NCI-H1417 (cell line): Measurements from ENCODE around the gene C9orf85.
"Not testable (repeated sequence)": the region's sequence is repeated elsewhere in the genome, so short reads cannot be mapped to it uniquely, and the experiment has no call there.

ENCODE experiments used
- DNase-seq, 3 experiments: peaks; one replicate each; lab custom pipeline; 2025; lab: John Stamatoyannopoulos, UW

The C9orf85 gene

GRCh38 chr9:71941998-71942567 is 30.6 kb downstream of the C9orf85 start:
- no peak for DNase-seq

GRCh38 chr9:71944754-71945375 is 33.4 kb downstream of the C9orf85 start:
- DNase-seq: no peak

- DNase-seq: not testable (repeated sequence)
Observed at GRCh38 chr9:71954652-71955051, 43.2 kb downstream of the C9orf85 start.

GRCh38 chr9:71955300-71955915 is 44.0 kb downstream of the C9orf85 start:
- no peak for DNase-seq

- no peak for DNase-seq
Observed at GRCh38 chr9:71962328-71962727, 50.9 kb downstream of the C9orf85 start.

GRCh38 chr9:71963471-71963996 is 52.1 kb downstream of the C9orf85 start:
- not testable (repeated sequence) for DNase-seq

GRCh38 chr9:71965403-71965802 is 54.0 kb downstream of the C9orf85 start:
- DNase-seq: no peak

GRCh38 chr9:71966601-71967000 is 55.2 kb downstream of the C9orf85 start:
- DNase-seq: no peak

GRCh38 chr9:71968541-71969090 is 57.2 kb downstream of the C9orf85 start:
- DNase-seq: no peak

- no peak for DNase-seq
Observed at GRCh38 chr9:71975833-71976232, 64.4 kb downstream of the C9orf85 start.

- no peak for DNase-seq
Observed at GRCh38 chr9:71977003-71977402, 65.6 kb downstream of the C9orf85 start.

GRCh38 chr9:71980266-71981190 is 69.1 kb downstream of the C9orf85 start:
- DNase-seq: peak in 1 of 3 experiments; percentile 54

- DNase-seq: no peak
Observed at GRCh38 chr9:71981944-71982343, 70.5 kb downstream of the C9orf85 start.

GRCh38 chr9:71984403-71984802 is 73.0 kb downstream of the C9orf85 start:
- DNase-seq: no peak

GRCh38 chr9:71984831-71985281 is 73.4 kb downstream of the C9orf85 start:
- DNase-seq: no peak

- no peak for DNase-seq
Observed at GRCh38 chr9:71985297-71985911, 74.0 kb downstream of the C9orf85 start.

- DNase-seq: no peak
Observed at GRCh38 chr9:71986900-71987299, 75.5 kb downstream of the C9orf85 start.

GRCh38 chr9:71987471-71988371 is 76.3 kb downstream of the C9orf85 start:
- no peak for DNase-seq

GRCh38 chr9:71990466-71990865 is 79.0 kb downstream of the C9orf85 start:
- no peak for DNase-seq

GRCh38 chr9:72005451-72005850 is 94.0 kb downstream of the C9orf85 start:
- DNase-seq: no peak
